PFSK-1 (cell line): ENCODE measurements around the gene NACC2.

Experiments
- FOXP2 ChIP-seq: optimal IDR thresholded peaks from 2 replicates; pipeline ENCODE3; 2011; ENCODE audit warnings: borderline replicate concordance, control low read depth, inconsistent platforms; ENCODE audit not compliant: insufficient read depth; ENCODE audit errors: extremely low read length, extremely low read depth
- POLR2AphosphoS5 ChIP-seq: IDR thresholded peaks from 2 replicates; pipeline ENCODE4 v1.6.1; 2012; ENCODE audit warnings: low read depth, mild to moderate bottlenecking, control low read depth, low read length, moderate library complexity
- REST ChIP-seq, 2 experiments: IDR thresholded peaks; 2 replicates each; pipeline versions ENCODE4 v1.6.1 to v1.8.0; 2011 to 2012; ENCODE audit warnings: low read depth in 2 of 2, low read length in 2 of 2, control low read depth in 1 of 2, inconsistent platforms in 1 of 2, mild to moderate bottlenecking in 1 of 2, moderate library complexity in 1 of 2; ENCODE audit not compliant: insufficient read depth in 1 of 2
- SIN3A ChIP-seq: IDR thresholded peaks from 2 replicates; pipeline ENCODE4 v1.6.1; 2012; ENCODE audit warnings: mild to moderate bottlenecking, low read length, moderate library complexity, borderline replicate concordance; ENCODE audit not compliant: insufficient read depth

DNA sequence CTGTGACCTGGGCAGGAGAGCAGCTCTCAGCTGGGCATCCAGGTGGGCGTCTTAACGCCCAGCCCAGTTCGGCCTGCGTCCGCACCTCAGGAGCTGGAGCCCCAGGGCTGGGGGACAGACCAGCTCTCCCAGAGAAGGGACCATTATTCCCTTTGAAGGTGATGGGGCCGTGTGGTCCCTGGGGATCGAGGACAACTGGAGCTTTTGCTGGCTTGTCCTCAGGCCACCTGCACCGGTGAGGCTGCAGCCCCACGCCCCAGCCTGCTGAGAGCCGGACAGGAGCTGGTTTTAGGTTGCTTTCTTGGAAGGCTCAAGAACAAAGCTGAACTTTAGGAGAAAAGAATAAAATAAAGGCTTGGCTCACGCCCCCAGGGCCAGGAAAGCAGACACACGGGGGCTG lies 40.9 kb downstream of the NACC2 start:
- TF ChIP-seq FOXP2: no peak
- no peak for TF ChIP-seq POLR2AphosphoS5
- TF ChIP-seq SIN3A: no peak
- TF ChIP-seq REST (IDR thresholded peaks at IDR 0.05; ENCODE audit: insufficient read depth in 1 of 2, low read depth in 2 of 2, low read length in 2 of 2): no peak
